Measurements from ENCODE around the gene LRRC8B. TPM values are rescaled to one million over a fixed set of nuclear protein-coding genes. Genes with fewer than 3 reads are reported as not detected.

Gene LRRC8B
- total RNA-seq, 4 donors from 2014 or later, result 3.3 to 9.2 (median 4.1) TPM

- Histone ChIP-seq H3K4me3 (no peak overlapping the region), H3K9me3 (no peaks in the 10 kb centered on the region), H3K4me1 (peaks cover 0 to 8% (median 0%) of the 10 kb centered on the region in 4 donors), H3K27me3 (no peaks in the 10 kb centered on the region), H3K27ac (replicated peaks in 1 of 4) (no peak overlapping the region), H3K36me3 (peaks cover 5 to 37% (median 25%) of the 10 kb centered on the region in 4 donors)
- 91% methylated on average over 3 of the region's 3 CpGs for whole genome bisulfite sequencing
- no peak for TF ChIP-seq POLR2AphosphoS5 (IDR thresholded peaks at IDR 0.05)
- no peak for TF ChIP-seq EP300 (IDR thresholded peaks at IDR 0.05)
- no peak for TF ChIP-seq POLR2A (IDR thresholded peaks at IDR 0.05; ENCODE audit: low read depth)
- no peak for TF ChIP-seq CTCF (IDR thresholded peaks at IDR 0.05)
- DNase-seq (ENCODE audit: extremely low spot score), result no peak
- intact Hi-C loops (cut with DNase I), result no loop called here
Observed at GRCh38 chr1:89584781-89585180, 60.2 kb downstream of the LRRC8B start.

GRCh38 chr1:89587729-89588161 lies 63.1 kb downstream of the LRRC8B start:
- Histone ChIP-seq H3K9me3 (no peaks in the 10 kb centered on the region), H3K4me3 (no peak overlapping the region), H3K27me3 (no peaks in the 10 kb centered on the region), H3K27ac (replicated peaks in 1 of 4) (no peak overlapping the region), H3K4me1 (peaks cover 0 to 8% (median 2%) of the 10 kb centered on the region in 4 donors), H3K36me3 (peaks cover 4 to 21% (median 18%) of the 10 kb centered on the region in 4 donors)
- 87% methylated on average over 4 of the region's 4 CpGs for WGBS
- DNase-seq (ENCODE audit: extremely low spot score), result no peak
- intact Hi-C loops (cut with DNase I), result no loop called here
- TF ChIP-seq POLR2AphosphoS5 (IDR thresholded peaks at IDR 0.05) (no peak), POLR2A (IDR thresholded peaks at IDR 0.05; ENCODE audit: low read depth) (no peak), EP300 (IDR thresholded peaks at IDR 0.05) (no peak), CTCF (IDR thresholded peaks at IDR 0.05) (no peak)

GRCh38 chr1:89588480-89588879 lies 63.9 kb downstream of the LRRC8B start:
- Histone ChIP-seq H3K4me1 (peaks cover 0 to 8% (median 2%) of the 10 kb centered on the region in 4 donors), H3K36me3 (peaks cover 0 to 14% (median 10%) of the 10 kb centered on the region in 4 donors), H3K27ac (replicated peaks in 1 of 4) (no peak overlapping the region), H3K4me3 (no peak overlapping the region), H3K9me3 (no peaks in the 10 kb centered on the region), H3K27me3 (no peaks in the 10 kb centered on the region)
- no peak for TF ChIP-seq POLR2AphosphoS5 (IDR thresholded peaks at IDR 0.05)
- TF ChIP-seq POLR2A (IDR thresholded peaks at IDR 0.05; ENCODE audit: low read depth), result no peak
- no peak for TF ChIP-seq CTCF (IDR thresholded peaks at IDR 0.05)
- TF ChIP-seq EP300 (IDR thresholded peaks at IDR 0.05), result no peak
- 100% methylated on average over 1 of the region's 1 CpG for WGBS
- no peak for DNase-seq (ENCODE audit: extremely low spot score)
- intact Hi-C loops (cut with DNase I), result no loop called here

GRCh38 chr1:89589515-89589914 lies 64.9 kb downstream of the LRRC8B start:
- H3K4me1 ChIP-seq, result peaks cover 0 to 8% (median 2%) of the 10 kb centered on the region in 4 donors
- H3K4me3 ChIP-seq, result no peak overlapping the region
- peaks cover 0 to 6% (median 4%) of the 10 kb centered on the region in 4 donors for H3K36me3 ChIP-seq
- H3K9me3 ChIP-seq, result no peaks in the 10 kb centered on the region
- H3K27me3 ChIP-seq, result no peaks in the 10 kb centered on the region
- intact Hi-C loops (cut with DNase I), result no loop called here
- no peak overlapping the region for H3K27ac ChIP-seq (replicated peaks in 1 of 4)
- TF ChIP-seq EP300 (IDR thresholded peaks at IDR 0.05), result no peak
- TF ChIP-seq POLR2A (IDR thresholded peaks at IDR 0.05; ENCODE audit: low read depth), result no peak
- TF ChIP-seq CTCF (IDR thresholded peaks at IDR 0.05), result no peak
- no peak for TF ChIP-seq POLR2AphosphoS5 (IDR thresholded peaks at IDR 0.05)
- no peak for DNase-seq (ENCODE audit: extremely low spot score)
- 61% methylated on average over 1 of the region's 1 CpG for WGBS
